GM21423 (cell line): Measurements from ENCODE around the gene MAP2K2.

Experiments
- ATAC-seq: cut with Tn5 transposase; IDR thresholded peaks from one replicate; pipeline ENCODE4 v1.9.1; 2021; ENCODE audit warnings: mild to moderate bottlenecking, moderate library complexity; ENCODE audit not compliant: unreplicated experiment

The MAP2K2 gene

DNA sequence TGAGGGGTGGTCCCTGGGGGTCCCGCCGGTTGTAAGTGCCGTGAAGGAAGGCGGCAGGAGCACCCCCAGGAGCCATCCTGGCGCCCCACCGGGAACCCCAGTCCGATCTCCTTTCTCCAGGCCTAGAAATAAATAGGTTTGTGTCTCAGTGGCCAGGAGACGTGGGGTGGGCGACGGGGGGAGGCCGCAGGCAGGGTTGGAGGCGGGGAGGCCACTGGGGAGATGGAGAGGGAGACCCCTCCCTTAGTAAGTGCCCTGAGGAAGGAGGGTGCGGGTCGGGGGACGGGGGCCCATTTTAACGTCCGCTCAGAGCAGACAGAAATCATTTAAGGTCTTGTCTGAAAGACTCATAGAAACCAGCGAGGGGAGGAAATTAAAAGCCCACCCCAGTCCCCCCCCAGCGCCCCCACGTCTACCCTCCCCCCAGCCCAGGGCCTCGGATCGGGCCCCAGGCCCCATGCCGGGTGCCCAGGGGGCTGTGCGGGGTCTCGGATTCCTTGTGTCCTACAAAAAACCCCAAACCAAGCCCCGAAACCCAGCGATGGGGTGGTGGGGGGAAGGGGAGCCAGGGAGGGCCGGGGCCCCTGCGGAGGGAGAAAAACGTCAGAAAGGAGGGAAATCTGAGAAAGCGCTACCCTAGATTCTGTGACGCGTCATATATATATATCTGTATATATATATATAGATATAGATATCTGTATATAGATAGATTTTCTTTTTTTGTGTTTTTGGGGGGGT is 76.8 kb downstream of the MAP2K2 start:
- ATAC-seq = no peak

DNA sequence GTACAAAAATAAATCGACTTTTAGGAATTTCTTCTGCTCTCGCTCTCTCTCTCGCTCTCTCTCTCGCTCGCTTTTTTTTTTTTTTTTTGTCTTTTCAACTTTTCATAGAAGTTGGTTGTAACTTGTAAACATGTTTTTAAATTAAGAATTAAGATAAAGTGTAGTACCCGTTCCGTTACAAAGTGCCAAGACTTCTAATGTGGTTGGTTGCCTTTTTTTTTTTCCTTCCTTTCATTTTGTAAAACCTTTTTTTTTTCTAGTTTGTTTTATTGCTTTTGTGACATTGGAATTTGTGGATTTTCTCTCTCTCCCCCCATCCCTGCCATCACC is 77.6 kb downstream of the MAP2K2 start:
- ATAC-seq = no peak

DNA sequence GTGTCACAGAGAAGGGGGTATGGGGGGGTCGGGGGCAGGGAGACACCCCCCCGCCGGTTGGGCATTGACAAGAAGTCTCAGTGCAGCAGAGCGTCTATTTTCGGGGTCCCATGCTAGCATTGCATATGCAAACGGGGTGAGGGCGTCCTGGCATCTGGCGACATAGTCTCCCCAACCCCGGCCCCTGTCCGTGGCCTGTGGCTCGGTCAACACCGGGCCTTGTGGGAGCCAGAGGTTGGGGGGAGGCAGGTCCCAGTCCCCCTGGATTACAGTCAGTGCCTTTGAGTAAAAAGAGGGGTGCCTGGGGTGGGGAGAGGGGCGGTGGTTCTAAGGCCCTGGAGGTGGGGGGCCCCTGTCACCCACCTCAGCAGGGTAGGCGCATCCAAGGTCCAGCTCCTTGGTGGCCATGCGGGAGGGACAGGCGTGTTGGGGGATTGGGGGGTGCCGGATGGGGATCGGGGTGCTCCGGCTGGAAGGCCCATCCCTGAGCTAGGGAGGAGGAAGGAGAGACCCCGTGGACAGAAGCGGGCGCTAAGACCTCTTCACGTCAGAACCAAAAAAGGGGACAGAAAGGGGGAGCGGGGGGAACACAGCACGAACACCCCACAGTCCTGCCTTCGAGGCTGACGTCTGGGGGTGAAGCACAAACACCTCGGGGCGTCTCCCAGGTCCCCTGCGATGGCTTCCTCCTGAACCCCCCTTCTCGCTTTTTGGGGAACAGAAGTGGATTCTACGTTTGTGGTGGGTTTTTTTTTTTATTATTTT is 78.1 kb downstream of the MAP2K2 start:
- ATAC-seq = no peak

DNA sequence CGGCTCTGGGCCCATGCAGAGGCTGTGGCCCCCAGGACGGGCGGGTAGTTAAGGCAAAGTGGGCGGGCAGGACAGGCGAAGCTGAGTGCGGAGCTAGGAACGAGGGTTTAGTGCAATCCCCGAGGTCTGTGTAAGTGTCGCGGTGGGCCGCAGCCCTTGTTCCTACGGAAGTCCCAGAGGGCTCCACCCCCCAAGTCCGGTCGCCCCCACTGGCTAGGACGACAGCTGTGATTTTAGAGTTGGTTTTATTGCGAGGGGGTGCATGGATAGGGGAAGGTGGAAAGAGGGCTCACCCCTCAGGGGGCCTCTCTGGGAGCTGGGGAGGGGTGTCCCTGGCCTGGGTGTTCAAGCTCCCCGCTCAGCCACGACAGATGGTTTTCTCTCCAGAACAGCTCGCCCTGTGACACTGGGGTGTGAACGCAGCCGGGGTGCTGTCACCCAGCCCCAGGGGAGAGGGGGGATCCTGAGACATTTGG is 78.9 kb downstream of the MAP2K2 start:
- no peak for ATAC-seq

DNA sequence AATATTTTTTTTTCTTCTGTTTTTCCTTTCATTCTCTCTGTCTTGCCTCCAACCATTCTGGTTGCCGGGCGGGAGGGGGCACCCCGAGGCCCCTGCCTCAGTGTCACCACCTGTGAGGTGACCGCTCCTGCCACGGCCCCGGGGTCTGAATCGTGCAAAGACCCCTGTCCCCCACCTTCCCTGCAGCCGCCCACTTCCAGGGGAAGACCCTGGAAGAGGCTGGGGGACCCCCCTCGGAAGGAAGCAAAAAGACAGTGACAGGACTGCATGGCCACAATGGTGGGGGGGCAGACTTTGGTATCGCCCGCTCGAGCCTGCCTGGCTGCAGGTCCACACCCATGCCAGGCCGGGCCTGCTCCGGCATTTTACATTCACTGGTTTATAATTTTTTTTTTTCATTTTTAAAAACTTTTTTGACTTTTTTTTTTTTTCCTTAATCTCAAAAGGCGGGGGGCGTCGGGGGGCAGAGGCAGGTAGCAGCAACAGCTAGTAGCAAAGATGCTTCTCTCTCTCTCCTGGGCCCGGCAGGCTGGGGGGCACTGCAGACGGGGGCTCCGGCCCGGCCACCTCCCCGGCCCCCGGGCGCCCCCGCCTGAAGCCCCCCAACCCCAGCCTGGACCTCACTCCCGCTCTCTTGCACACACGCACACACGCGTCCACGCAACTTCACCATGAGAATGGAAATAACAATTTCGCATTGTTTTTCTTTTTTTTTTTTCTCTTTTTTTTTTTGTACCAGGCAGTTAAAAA is 79.8 kb downstream of the MAP2K2 start:
- no peak for ATAC-seq

DNA sequence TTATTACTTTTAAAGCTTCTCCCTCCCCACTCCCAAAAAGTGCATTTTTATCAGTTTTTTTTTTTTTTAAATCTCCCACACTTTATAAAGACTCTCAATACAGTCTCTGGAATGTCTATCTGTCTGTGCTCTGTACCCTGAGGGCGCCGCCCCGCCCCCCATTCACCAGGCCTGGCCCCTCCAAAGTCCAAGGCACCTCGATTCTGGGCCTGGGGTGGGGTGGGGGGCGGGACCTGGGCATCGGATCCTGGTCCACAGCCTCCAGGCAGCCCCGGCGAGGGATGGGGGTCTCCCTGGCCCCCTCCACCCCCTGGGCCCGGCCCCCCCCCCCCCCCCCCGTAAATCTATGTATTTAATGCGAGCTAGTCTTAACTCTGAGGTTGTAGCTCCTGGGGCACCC is 80.5 kb downstream of the MAP2K2 start:
- ATAC-seq = no peak

DNA sequence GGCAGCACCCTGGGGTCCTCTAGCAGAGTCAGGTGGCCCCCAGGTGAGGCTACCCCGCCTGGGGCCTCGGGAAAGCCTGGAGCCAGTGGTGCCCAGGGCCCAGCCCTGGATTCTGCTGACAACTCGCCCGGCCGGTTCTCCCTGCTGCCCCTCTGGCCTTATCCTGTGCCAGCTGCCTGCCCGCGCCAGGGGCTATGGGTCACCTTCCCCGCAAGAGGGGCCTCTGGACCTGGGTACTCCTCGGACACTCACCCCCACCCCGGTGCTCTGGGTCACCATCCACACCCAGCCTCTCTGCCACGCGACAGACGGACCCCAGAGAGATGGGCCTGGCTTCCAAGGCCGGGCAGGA is 81.2 kb downstream of the MAP2K2 start:
- no peak for ATAC-seq

DNA sequence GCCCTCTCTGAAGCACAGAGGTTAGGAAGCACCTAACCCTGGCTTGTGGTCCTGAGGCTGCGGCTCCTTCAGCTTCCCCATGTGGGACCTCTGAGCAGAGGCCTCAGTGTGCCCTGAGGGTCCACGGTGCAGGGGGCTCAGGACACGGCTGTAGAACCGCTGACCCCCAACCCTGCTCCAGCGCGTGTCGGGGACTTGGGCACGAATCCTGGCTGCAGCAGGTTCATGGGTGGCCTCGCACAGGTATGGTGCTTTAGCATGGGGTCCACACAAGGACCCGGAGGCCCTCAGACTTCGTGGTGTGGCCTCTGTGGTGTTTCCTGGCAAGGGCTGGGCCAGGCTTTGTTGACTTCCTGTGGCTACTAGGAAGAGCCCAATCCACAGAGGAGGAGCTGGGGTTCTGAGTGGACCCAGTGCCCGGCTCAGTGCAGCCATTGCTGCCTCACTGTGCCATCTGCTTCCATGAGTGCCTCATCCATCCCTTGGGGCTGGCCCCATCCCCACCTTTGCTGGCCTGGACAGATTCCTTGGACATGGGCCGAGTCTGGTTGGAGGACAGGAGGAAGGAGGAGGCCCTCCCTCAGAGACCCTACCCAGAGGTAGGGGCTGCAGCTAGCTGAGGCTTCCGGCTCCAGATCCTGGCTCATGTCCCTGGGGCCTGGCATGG is 81.7 kb downstream of the MAP2K2 start:
- no peak for ATAC-seq
